ENCODE measurements around the gene LRRC37B.
"Not testable (repeated sequence)": the region's sequence is repeated elsewhere in the genome, so short reads cannot be mapped to it uniquely, and the experiment has no call there.

LRRC37B gene

GRCh38 chr17:32092062-32092461 is 84.9 kb downstream of the LRRC37B start:
- DNase-seq (ENCODE audit: low read depth), result not testable (repeated sequence)

GRCh38 chr17:32099686-32100085 is 92.5 kb downstream of the LRRC37B start:
- no peak for DNase-seq (ENCODE audit: low read depth)

DNA sequence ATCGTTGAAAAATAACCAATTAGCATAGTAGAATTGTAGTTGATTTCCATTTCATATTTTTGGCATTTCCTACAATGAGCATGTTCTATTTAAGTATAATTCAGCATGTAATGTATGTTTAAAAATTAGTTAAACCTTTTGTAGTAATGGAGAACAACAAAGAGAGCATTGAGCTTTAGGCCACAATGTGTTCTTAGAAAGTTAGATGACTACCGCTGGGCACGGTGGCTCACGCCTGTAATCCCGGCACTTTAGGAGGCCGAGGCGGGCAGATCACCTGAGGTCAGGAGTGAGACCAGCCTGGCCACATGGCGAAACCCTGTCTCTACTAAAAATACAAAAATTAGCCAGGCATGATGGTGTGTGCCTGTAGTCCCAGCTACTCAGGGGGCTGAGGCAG is 93.1 kb downstream of the LRRC37B start:
- not testable (repeated sequence) for DNase-seq (ENCODE audit: low read depth)

DNA sequence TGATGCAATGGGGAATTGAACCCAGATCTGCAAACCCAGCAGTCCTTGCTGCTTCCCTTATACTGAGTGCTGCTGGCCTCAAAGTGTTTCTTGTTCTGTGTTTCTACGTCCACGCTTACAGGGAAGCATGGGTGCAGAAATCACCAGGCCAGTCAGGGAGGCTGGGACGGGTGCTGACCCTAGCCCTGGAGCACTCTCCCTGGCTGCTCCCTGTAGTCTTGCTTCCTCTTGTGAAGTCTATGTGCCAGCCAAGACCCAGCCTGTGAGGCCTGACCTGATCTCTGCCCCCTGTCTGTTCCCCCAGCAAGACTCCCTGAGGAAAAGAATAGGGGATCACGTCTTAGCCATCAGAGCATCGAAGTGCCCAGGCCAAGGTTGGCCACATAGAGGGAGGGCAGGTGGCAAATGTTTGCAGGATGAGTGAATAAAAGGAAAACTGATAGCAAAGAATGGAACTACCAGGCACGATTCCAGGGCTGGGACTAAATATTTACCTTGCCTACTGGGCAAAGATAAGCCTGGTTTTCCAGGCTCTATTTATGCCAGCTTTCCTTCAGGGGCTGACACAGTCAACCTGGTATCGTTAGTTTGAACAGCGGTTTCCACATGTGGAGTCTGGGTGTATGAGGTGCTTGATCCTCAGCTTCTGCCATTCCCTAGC is 93.9 kb downstream of the LRRC37B start:
- DNase-seq (ENCODE audit: low read depth), result no peak

DNA sequence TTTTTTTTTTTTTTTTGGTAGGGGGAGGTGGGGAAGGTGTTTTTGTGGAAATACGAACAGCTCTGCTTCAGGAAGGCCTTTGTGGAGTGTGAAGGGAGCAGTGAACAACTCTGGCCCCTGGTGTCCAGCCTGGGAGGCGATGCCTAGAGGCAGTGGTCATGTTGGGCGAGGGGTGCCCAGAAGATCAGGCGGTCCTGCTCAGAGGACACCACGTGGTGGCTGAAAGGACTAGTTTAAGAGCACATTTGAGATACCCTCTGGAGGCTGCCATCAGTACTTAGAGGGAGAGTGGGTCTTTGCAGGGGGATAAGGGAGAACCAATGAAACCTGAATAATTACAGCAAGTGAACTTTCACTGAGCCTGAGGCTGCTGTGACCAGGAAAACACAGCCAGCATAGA is 95.0 kb downstream of the LRRC37B start:
- no peak for DNase-seq (ENCODE audit: low read depth)

GRCh38 chr17:32102646-32103186 is 95.5 kb downstream of the LRRC37B start:
- DNase-seq (ENCODE audit: low read depth), result peak; percentile 35

Data from GM04504 (cell line).